Keratinocyte (primary cell): Measurements from ENCODE around the gene COG3. TPM values are rescaled to one million over a fixed set of nuclear protein-coding genes. Genes with fewer than 3 reads are reported as not detected.
A peak's percentile ranks its signal among the peaks of the same experiment; 100 is the strongest.

Experiments used
- DNase-seq: peaks from one replicate; pipeline ENCODE4 v3.0.0-alpha.2; 2011; ENCODE audit warnings: low read depth, missing footprints, low spot score
- FAIRE-seq: peaks from 2 replicates; lab custom pipeline; 2011; peaks lifted over from hg19 to GRCh38; lab: Jason Lieb, UNC
- H2AFZ ChIP-seq: 2 replicates; pipeline ENCODE4 v1.6.0; 2012; ENCODE audit warnings: low read length, control low read depth, inconsistent platforms; ENCODE audit not compliant: control insufficient read depth
- H3K27ac ChIP-seq: 2 replicates; pipeline ENCODE4 v1.5.1; 2011; ENCODE audit warnings: low read length; ENCODE audit not compliant: control insufficient read depth, insufficient read depth
- H3K27me3 ChIP-seq: 3 replicates; pipeline ENCODE4 v1.6.0; 2011; ENCODE audit warnings: low read length; ENCODE audit not compliant: control insufficient read depth, insufficient read depth; ENCODE audit errors: extremely low read depth
- H3K36me3 ChIP-seq, 2 experiments: 2 replicates in 1 of 2; 3 replicates in 1 of 2; pipeline ENCODE4 v1.5.1; 2011; ENCODE audit warnings: low read length in 2 of 2, mild to moderate bottlenecking in 1 of 2; ENCODE audit not compliant: control insufficient read depth in 2 of 2, insufficient read depth in 2 of 2; ENCODE audit errors: extremely low read depth in 1 of 2
- H3K4me1 ChIP-seq: 3 replicates; pipeline ENCODE4 v1.5.1; 2011; ENCODE audit warnings: low read length; ENCODE audit not compliant: control insufficient read depth, insufficient read depth; ENCODE audit errors: extremely low read depth
- H3K4me2 ChIP-seq: 3 replicates; pipeline ENCODE4 v1.6.0; 2011; ENCODE audit warnings: low read depth, low read length; ENCODE audit not compliant: control insufficient read depth, insufficient read depth; ENCODE audit errors: extremely low read depth
- H3K4me3 ChIP-seq, 3 experiments: fragments of 200-600 bp in 1 of 3; sonication (generic) in 1 of 3; 2 replicates in 2 of 3; 3 replicates in 1 of 3; pipeline ENCODE4 v1.5.1; 2011 to 2016; ENCODE audit warnings: low read length in 3 of 3, mild to moderate bottlenecking in 3 of 3, control low read depth in 2 of 3, inconsistent platforms in 1 of 3, low read depth in 1 of 3, mixed read lengths in 1 of 3, mixed run types in 1 of 3, moderate library complexity in 1 of 3; ENCODE audit not compliant: control insufficient read depth in 2 of 3, insufficient read depth in 2 of 3; ENCODE audit errors: extremely low read depth in 1 of 3
- H3K79me2 ChIP-seq: 2 replicates; pipeline ENCODE4 v1.6.0; 2012; ENCODE audit warnings: low read length; ENCODE audit not compliant: control insufficient read depth, insufficient read depth
- H3K9ac ChIP-seq: 3 replicates; pipeline ENCODE4 v1.6.0; 2011; ENCODE audit warnings: low read length; ENCODE audit not compliant: control insufficient read depth, insufficient read depth; ENCODE audit errors: extremely low read depth
- H3K9me1 ChIP-seq: 3 replicates; pipeline ENCODE4 v1.6.0; 2011; ENCODE audit warnings: low read length; ENCODE audit not compliant: control insufficient read depth, insufficient read depth; ENCODE audit errors: extremely low read depth
- H3K9me3 ChIP-seq: 2 replicates; pipeline ENCODE4 v1.5.1; 2012; ENCODE audit warnings: low read depth, low read length; ENCODE audit not compliant: control insufficient read depth
- H4K20me1 ChIP-seq: 3 replicates; pipeline ENCODE4 v1.6.0; 2011; ENCODE audit warnings: low read length; ENCODE audit not compliant: control insufficient read depth, insufficient read depth; ENCODE audit errors: extremely low read depth
- EZH2 ChIP-seq: IDR thresholded peaks from one replicate; pipeline ENCODE4 v1.6.1; 2012; ENCODE audit warnings: inconsistent platforms, mild to moderate bottlenecking, low read length, moderate library complexity
- dilution Hi-C: fragments of 300-500 bp; cut with MboI; formaldehyde crosslinking; loops from one replicate; pipeline ENCODE4 v1.7.0; 2020; ENCODE audit warnings: low sequenced_read_pairs; ENCODE audit not compliant: extremely low pct_ligation_motif_present
- polyA plus RNA-seq, 5 experiments: library from polyadenylated mRNA; depleted of rRNA in 3 of 5; stranded (reverse) in 3 of 5; stranded (forward) in 1 of 5; unstranded in 1 of 5; fragments of >200 nt; gene quantifications; 1 replicate in 1 of 5; 2 replicates in 3 of 5; 3 replicates in 1 of 5; pipeline versions ENCODE4 v1.2.1 to v1.2.3, GENCODE V29; 2011 to 2012; ENCODE audit warnings: missing spikeins in 2 of 5, low read depth in 1 of 5, low replicate concordance in 1 of 5
- TF ChIP-seq, protein P1 (sequence below), 3 experiments: IDR thresholded peaks in 1 of 3; conservative IDR thresholded peaks in 1 of 3; optimal IDR thresholded peaks in 1 of 3; 2 replicates in 2 of 3; 3 replicates in 1 of 3; pipeline versions ENCODE3 to v1.5.1; 2011; ENCODE audit warnings: low read length in 3 of 3, mild to moderate bottlenecking in 3 of 3, moderate library complexity in 2 of 3, control low read depth in 1 of 3, inconsistent platforms in 1 of 3; ENCODE audit not compliant: insufficient read depth in 2 of 3; ENCODE audit errors: extremely low read depth in 1 of 3

COG3 gene
- polyA plus RNA-seq, 1 donor (not counting 4 experiments of a cell fraction or from before 2014, with no cell fraction given), result 31.0 TPM

DNA sequence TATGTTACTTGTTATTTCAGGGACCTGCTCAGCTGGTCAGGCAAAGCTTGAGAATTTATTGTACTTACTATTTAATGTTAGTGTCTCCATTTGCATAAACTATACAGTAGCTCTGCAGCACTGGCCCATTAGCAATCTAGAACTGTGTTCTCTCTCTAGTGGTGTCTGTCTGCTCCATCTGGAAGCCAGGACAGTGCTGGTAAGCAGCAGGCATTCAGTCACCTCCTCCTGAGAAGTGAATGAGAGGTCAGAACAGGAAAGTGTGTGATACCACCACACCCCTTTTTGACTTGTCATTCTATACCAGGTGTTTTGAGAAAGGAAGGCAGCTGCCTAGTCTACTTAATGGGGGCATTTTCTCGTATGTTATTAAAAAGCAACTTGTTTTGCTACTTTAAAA lies 3.9 kb downstream of the COG3 start:
- peak overlapping the region; percentile 33 for H3K4me2 ChIP-seq
- H3K27me3 ChIP-seq, result no peaks in the 10 kb centered on the region
- H3K9me3 ChIP-seq, result no peaks in the 10 kb centered on the region
- H3K9me1 ChIP-seq, result no peaks in the 10 kb centered on the region
- no peak overlapping the region for H3K27ac ChIP-seq
- H3K9ac ChIP-seq, result no peak overlapping the region
- TF ChIP-seq, protein P1, sequence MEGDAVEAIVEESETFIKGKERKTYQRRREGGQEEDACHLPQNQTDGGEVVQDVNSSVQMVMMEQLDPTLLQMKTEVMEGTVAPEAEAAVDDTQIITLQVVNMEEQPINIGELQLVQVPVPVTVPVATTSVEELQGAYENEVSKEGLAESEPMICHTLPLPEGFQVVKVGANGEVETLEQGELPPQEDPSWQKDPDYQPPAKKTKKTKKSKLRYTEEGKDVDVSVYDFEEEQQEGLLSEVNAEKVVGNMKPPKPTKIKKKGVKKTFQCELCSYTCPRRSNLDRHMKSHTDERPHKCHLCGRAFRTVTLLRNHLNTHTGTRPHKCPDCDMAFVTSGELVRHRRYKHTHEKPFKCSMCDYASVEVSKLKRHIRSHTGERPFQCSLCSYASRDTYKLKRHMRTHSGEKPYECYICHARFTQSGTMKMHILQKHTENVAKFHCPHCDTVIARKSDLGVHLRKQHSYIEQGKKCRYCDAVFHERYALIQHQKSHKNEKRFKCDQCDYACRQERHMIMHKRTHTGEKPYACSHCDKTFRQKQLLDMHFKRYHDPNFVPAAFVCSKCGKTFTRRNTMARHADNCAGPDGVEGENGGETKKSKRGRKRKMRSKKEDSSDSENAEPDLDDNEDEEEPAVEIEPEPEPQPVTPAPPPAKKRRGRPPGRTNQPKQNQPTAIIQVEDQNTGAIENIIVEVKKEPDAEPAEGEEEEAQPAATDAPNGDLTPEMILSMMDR (optimal IDR thresholded peaks at IDR 0.05 in 1 of 3, IDR thresholded peaks at IDR 0.05 in 1 of 3, conservative IDR thresholded peaks at IDR 0.05 in 1 of 3; ENCODE audit: extremely low read depth in 1 of 3, insufficient read depth in 2 of 3, low read length in 3 of 3), result no peak
- no peak for TF ChIP-seq EZH2
- H3K36me3 ChIP-seq, result no peaks in the 10 kb centered on the region
- peaks cover 11% of the 10 kb centered on the region for H4K20me1 ChIP-seq
- FAIRE-seq (peak; percentile 73), DNase-seq (no peak)
- no peak overlapping the region for H3K4me3 ChIP-seq
- peaks cover 28% of the 10 kb centered on the region for H3K4me1 ChIP-seq
- H2AFZ ChIP-seq, result no peak overlapping the region
- dilution Hi-C loops, result no loop called here
- peaks cover 88% of the 10 kb centered on the region for H3K79me2 ChIP-seq

DNA sequence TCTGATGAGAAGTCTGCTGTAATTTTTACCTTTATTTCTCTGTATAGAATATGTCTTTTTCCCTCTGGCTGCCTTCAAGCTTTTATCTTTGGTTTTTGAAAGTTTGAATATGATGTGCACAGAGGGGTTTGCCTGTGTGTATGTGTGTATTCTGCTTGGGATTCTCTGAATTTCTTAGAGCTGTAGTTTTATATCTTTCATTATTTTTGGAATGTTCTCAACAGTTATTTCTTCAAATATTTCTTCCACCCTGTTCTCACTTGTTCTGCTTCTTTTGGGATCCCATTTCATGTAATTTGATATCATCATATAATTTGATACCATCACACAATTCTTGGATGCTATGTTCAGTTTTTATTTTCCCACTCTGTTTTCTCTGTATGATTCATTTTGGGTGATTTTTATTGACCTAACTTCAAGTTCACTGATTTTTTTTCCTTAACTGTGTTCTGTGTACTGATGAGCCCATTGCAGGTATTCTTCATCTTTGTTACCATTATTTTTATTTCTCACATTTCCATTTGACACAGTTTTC lies 7.5 kb downstream of the COG3 start:
- H3K36me3 ChIP-seq, result peaks cover 0 to 11% of the 10 kb centered on the region in 2 experiments
- H3K27ac ChIP-seq, result no peak overlapping the region
- no peaks in the 10 kb centered on the region for H3K27me3 ChIP-seq
- no peak overlapping the region for H3K4me3 ChIP-seq
- H3K9me3 ChIP-seq, result no peaks in the 10 kb centered on the region
- dilution Hi-C loops, result no loop called here
- H3K9me1 ChIP-seq, result no peaks in the 10 kb centered on the region
- FAIRE-seq, result no peak
- DNase-seq, result no peak
- TF ChIP-seq, protein P1 (optimal IDR thresholded peaks at IDR 0.05 in 1 of 3, IDR thresholded peaks at IDR 0.05 in 1 of 3, conservative IDR thresholded peaks at IDR 0.05 in 1 of 3; ENCODE audit: extremely low read depth in 1 of 3, insufficient read depth in 2 of 3, low read length in 3 of 3), result no peak
- TF ChIP-seq EZH2, result no peak
- H4K20me1 ChIP-seq, result peaks cover 9% of the 10 kb centered on the region
- H3K4me1 ChIP-seq, result peaks cover 12% of the 10 kb centered on the region
- H3K79me2 ChIP-seq, result peaks cover 97% of the 10 kb centered on the region
- H2AFZ ChIP-seq, result no peak overlapping the region
- no peak overlapping the region for H3K4me2 ChIP-seq
- no peak overlapping the region for H3K9ac ChIP-seq
